Progenitor cell of endocrine pancreas (in vitro differentiated cells): ENCODE measurements around the gene TRPM8. TPM values are rescaled to one million over a fixed set of nuclear protein-coding genes. Genes with fewer than 3 reads are reported as not detected.

Source experiments
- DNase-seq: peaks from one replicate; pipeline ENCODE4 v3.0.0; 2021; ENCODE audit warnings: low spot score; ENCODE audit not compliant: unreplicated experiment
- H3K27ac Mint-ChIP-seq: 2 replicates; pipeline ENCODE4 v1.8.0; 2021; ENCODE audit warnings: mild to moderate bottlenecking, moderate library complexity, mixed read lengths
- H3K27me3 Mint-ChIP-seq: 2 replicates; pipeline ENCODE4 v1.8.0; 2021; ENCODE audit warnings: mixed read lengths
- H3K36me3 Mint-ChIP-seq: 2 replicates; pipeline ENCODE4 v1.8.0; 2022; ENCODE audit warnings: mixed read lengths; ENCODE audit not compliant: insufficient read depth
- H3K4me1 Mint-ChIP-seq: 2 replicates; pipeline ENCODE4 v1.8.0; 2021; ENCODE audit warnings: low read depth, mixed read lengths
- H3K4me3 Mint-ChIP-seq: 2 replicates; pipeline ENCODE4 v1.8.0; 2021; ENCODE audit warnings: low read depth, mild to moderate bottlenecking, moderate library complexity, mixed read lengths
- H3K9me3 Mint-ChIP-seq: 2 replicates; pipeline ENCODE4 v1.8.0; 2021; ENCODE audit warnings: low read depth, mixed read lengths
- total RNA-seq: library from RNA; stranded (reverse); gene quantifications from 2 replicates; pipeline ENCODE4 v1.2.1, GENCODE V29; 2021
- TF ChIP-seq, protein P1 (sequence below): fragments of 200-600 bp; sonication (generic); IDR thresholded peaks from one replicate; pipeline ENCODE4 v1.5.0; 2021; ENCODE audit warnings: antibody characterized with exemption, mild to moderate bottlenecking; ENCODE audit not compliant: unreplicated experiment

Gene TRPM8
- total RNA-seq, 1 donor from 2014 or later, result not detected

DNA sequence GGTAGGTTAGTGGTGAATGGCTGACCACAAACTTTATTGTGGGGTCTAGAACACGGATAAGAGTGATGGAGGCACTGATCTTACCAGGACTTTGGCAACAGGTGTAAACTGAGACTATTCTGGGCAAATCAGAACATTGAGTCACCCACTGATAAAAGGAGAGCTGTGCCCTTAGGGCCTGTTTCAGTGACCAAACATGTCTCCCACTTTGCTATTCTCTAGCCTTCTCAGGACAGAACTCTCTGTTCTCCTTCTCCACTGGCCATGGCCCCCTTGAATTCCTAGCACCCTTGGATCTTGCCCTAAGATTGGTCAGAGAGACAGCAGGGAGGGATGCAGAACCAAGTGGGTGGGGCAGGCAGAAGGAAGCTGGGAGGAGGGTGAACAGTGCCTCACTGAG, 18.3 kb downstream of the TRPM8 start:
- H3K27ac Mint-ChIP-seq, result no peak overlapping the region
- no peak for DNase-seq
- peaks cover 8% of the 10 kb centered on the region for H3K4me1 Mint-ChIP-seq
- TF ChIP-seq, protein P1, sequence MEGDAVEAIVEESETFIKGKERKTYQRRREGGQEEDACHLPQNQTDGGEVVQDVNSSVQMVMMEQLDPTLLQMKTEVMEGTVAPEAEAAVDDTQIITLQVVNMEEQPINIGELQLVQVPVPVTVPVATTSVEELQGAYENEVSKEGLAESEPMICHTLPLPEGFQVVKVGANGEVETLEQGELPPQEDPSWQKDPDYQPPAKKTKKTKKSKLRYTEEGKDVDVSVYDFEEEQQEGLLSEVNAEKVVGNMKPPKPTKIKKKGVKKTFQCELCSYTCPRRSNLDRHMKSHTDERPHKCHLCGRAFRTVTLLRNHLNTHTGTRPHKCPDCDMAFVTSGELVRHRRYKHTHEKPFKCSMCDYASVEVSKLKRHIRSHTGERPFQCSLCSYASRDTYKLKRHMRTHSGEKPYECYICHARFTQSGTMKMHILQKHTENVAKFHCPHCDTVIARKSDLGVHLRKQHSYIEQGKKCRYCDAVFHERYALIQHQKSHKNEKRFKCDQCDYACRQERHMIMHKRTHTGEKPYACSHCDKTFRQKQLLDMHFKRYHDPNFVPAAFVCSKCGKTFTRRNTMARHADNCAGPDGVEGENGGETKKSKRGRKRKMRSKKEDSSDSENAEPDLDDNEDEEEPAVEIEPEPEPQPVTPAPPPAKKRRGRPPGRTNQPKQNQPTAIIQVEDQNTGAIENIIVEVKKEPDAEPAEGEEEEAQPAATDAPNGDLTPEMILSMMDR, result no peak
- no peaks in the 10 kb centered on the region for H3K9me3 Mint-ChIP-seq
- no peaks in the 10 kb centered on the region for H3K36me3 Mint-ChIP-seq
- H3K4me3 Mint-ChIP-seq, result no peak overlapping the region
- peaks cover 27% of the 10 kb centered on the region for H3K27me3 Mint-ChIP-seq

DNA sequence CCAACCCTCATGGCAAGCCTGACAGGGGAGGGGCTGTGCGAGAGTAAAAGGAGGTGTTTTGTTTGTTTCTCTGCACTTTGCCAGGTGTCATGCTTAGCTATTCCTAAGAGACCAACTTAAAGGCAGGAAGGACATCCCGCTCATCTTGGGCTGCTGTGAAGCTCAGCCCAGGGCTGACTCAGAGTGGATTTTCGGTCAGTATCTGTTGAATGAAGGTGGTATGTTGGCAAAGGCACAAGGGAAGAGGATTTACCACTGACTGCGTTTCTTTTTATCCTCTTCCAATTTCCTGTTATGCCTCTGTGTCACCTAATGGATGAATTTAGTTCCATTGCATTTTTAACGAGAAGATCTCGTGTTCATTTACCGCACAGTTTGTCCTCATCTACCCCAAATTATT, 18.9 kb downstream of the TRPM8 start:
- TF ChIP-seq, protein P1, result no peak
- H3K4me1 Mint-ChIP-seq, result peaks cover 8% of the 10 kb centered on the region
- H3K36me3 Mint-ChIP-seq, result no peaks in the 10 kb centered on the region
- DNase-seq, result no peak
- no peak overlapping the region for H3K4me3 Mint-ChIP-seq
- H3K27me3 Mint-ChIP-seq, result peaks cover 29% of the 10 kb centered on the region
- peak overlapping the region; percentile 39 for H3K27ac Mint-ChIP-seq
- no peaks in the 10 kb centered on the region for H3K9me3 Mint-ChIP-seq

DNA sequence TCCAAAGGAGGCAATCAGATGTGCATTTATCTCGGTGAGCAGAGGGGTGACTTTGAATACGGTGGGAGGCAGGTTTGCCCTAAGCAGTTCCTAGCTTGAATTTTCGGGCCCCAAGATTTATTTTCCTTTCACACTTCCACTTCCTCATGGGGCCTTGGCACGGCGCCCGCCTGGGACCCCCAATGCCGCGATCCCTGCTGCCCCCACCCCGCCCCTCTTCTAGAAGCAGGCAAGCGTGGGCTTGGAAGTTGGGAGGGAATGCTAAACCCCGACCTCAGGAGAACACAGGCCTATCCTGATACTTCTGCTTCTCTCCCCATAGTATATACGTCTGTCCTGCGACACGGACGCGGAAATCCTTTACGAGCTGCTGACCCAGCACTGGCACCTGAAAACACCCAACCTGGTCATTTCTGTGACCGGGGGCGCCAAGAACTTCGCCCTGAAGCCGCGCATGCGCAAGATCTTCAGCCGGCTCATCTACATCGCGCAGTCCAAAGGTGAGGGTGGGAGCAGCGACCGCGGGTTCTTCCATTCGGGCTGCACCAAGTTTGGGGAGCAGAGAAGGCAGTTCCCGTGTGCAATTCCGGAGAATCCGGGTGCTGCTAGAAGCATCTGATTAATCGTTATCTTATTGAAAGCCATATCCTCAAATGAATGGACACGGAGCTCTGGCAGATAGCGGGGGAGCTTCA, 21.6 kb downstream of the TRPM8 start:
- no peak for DNase-seq
- no peak overlapping the region for H3K27ac Mint-ChIP-seq
- peaks cover 14% of the 10 kb centered on the region for H3K27me3 Mint-ChIP-seq
- peaks cover 8% of the 10 kb centered on the region for H3K4me1 Mint-ChIP-seq
- peak overlapping the region; percentile 37 for H3K4me3 Mint-ChIP-seq
- H3K9me3 Mint-ChIP-seq, result no peaks in the 10 kb centered on the region
- TF ChIP-seq, protein P1, result no peak
- no peaks in the 10 kb centered on the region for H3K36me3 Mint-ChIP-seq

DNA sequence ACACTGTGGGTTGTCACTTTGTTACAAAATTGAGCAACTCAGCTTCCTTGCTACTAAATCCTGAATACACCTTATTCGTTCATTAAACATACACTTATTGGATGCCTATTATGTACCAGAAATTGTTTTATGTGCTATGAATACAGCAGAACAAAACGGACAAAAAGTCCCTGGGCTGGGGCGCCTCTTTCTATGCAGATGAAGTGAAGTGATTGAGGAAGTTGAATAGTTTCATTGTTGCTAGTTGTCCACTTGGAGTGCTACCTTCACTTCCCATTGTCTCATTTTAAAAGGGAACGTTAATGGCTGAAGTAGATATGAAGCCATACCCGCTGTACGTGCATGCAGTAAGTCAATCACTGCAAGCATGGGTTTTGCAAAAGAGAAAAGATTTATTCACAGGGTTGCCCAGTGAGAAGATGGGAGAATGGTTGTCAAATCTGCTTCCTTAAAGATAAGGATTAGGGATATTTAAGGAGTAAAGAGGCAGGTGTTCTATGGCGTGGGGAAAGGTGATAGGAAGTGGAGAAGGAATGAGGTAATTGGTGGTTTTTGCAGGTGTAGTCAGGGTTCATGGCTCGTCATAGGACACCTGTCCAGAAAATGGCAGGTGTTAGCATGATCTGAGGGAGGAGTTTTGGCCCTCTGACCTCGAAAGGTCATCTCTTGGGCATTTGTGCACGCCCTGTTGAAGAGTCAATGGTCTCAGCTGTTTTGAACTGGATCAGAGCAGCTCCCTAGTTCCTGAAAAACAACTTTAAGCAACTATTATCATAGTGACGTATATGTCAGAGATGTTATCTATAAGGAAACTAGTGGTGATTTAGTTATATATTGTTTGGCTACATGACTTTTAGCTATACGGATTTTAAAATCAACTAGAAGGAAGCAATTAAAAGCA, 23.5 kb downstream of the TRPM8 start:
- Mint-ChIP-seq H3K36me3 (no peaks in the 10 kb centered on the region), H3K27ac (no peak overlapping the region), H3K9me3 (peaks cover 8% of the 10 kb centered on the region), H3K4me3 (no peak overlapping the region), H3K4me1 (peaks cover 6% of the 10 kb centered on the region), H3K27me3 (peaks cover 14% of the 10 kb centered on the region)
- TF ChIP-seq, protein P1, result no peak
- DNase-seq, result no peak

DNA sequence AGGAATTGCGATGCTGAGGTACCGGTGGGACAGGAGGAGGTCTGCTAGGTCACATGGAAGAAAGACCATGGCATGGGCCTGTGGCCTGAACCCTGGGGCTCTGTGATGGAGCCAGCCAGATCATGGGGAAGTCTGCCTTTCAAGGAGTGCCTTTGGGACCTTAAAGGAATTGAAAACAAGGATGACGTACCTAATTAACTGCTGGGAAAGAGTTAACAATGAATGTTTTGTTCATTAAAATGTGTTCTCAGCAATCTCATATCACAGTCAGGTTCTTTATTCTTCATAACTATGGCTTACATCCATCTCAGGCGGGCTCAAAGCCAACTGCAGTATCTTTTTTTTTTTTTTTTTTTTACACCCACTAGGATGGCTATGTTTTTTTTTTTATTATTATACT, 25.6 kb downstream of the TRPM8 start:
- Mint-ChIP-seq H3K36me3 (no peaks in the 10 kb centered on the region), H3K9me3 (peaks cover 8% of the 10 kb centered on the region), H3K4me3 (no peak overlapping the region), H3K4me1 (peaks cover 2% of the 10 kb centered on the region), H3K27ac (no peak overlapping the region), H3K27me3 (peaks cover 14% of the 10 kb centered on the region)
- TF ChIP-seq, protein P1, result no peak
- DNase-seq, result no peak
